NCI-H2107 treated with DMSO at 0.1 percent for 48 hours (cell line): ENCODE measurements around the gene MYO5B.

Source experiments
- DNase-seq: peaks from one replicate; lab custom pipeline; 2025; ENCODE audit not compliant: unreplicated experiment; lab: John Stamatoyannopoulos, UW

Gene MYO5B

DNA sequence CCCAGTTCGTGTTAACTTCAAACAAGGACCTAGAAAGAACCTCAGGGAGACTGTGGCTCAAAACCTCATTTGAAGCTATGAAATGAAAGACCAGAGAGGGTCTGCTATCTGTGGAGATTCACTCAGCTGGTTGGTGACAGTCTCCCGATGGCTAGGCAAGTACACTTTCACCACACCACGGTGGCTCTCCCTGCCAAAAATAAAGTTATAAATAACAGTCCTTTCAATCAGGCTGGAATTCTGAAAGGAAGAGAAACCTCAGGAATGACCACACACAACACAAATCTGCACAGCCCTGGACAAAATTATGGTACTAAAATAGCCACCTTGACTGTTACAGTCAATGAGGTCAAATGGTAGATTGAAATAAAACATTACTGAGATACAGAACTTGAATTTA lies 221.4 kb downstream of the MYO5B start:
- no peak for DNase-seq

DNA sequence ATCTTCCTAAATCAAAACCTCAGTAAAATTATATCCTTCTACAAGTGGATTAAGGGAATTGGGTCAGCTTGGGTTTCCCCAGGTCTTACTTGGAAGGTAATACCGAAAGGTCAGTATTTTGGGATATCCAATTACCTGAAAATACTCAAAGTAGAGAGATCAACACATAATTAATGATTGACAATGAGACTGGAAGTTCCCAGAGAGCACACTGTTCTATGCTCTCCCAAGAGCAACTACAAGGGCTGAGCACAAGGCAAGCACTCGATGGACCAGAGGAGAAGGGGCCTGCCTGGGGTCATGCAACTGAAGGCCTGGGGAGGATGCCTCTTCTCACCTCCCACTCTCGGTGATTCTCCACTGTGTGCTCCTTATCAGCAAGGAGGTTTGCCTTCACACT lies 222.4 kb downstream of the MYO5B start:
- DNase-seq: no peak

DNA sequence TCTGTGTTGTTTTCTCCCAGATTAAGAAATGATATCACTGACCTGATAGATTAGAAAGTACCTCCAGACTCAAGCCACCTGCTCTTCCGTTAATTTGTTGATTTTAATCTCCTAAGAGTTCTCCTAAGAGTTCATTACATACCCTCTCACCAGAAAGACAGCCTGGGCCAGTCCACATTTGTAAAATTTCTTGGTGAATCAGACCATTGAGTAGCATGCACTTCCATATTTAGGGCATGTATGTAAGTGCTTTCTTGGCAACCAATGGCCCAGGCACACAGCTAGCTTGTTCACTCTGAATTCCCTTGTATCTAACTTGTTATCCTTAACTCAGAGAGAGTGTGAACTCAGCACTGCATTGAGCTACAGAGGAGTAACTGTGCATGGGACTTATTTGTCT lies 223.5 kb downstream of the MYO5B start:
- no peak for DNase-seq

GRCh38 chr18:49970319-49970718 lies 224.6 kb downstream of the MYO5B start:
- DNase-seq: no peak

GRCh38 chr18:49968644-49969309 lies 226.2 kb downstream of the MYO5B start:
- DNase-seq: no peak

DNA sequence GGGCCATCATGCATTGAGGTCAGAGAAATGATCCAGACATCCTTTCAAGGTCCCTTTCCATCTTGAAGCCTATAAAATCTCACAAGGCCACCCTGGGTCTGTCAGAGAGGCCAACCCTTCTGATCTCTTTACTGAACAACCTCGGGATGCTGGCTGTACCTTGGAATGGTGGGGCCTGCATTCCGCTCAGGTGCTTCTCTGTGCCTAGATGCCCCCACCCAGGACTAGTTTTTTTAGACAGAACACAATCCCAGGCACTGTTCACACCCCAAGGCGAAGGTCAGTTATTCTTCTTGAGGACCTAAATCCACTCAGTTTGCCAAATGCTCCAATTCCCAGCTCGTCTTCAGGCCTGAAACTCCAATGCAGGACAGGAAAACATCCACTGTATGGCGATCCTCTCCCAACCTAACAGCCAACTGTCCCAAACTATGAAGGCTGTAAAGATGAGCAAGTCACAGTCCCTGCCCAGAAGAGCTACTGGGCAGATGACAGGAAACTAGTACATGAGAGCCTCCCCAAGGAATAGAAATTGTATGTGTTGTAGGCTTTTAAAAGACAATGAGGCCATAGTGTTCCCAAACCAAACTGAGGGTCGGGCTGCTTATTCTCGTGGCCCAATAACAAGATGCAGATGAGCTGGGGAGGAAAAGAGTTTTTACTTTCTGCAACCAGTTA lies 227.2 kb downstream of the MYO5B start:
- no peak for DNase-seq

DNA sequence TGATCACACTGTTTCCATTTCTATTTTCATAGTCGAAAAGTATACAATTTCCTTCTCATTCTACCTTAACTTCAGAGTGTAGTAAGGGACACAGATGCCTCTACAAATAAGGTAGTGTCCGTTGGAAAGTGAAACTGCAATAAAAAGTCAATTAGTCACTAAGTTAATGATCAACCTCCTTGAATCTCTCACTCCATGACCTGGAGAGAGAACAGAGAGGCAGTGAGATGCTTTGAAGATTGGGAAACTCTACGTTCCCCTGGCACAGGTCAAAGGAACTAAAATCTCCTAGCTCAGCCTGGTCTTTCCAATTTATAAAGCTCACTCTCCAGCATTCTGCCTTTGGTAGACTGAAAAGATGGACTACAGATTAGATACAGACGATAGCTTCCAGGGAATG lies 227.8 kb downstream of the MYO5B start:
- DNase-seq: no peak

GRCh38 chr18:49966090-49966489 lies 228.9 kb downstream of the MYO5B start:
- no peak for DNase-seq

DNA sequence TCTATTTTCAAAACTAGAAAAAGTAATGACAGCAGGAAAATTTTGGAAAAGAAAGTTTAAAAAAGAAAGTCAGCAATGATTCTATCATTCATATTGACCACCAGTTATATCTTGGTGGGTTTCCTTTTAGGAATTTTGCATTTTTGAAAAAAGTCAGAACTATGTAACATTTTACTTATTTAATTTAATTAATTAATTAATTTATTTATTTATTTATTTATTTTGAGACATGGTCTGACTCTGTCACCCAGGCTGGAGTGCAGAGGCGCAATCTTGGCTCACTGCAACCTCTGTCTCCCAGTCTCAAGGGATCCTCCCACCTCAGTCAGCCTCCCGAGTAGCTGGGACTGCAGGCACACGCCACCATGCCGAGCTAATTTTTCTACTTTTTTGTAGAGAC lies 231.7 kb downstream of the MYO5B start:
- DNase-seq: no peak

DNA sequence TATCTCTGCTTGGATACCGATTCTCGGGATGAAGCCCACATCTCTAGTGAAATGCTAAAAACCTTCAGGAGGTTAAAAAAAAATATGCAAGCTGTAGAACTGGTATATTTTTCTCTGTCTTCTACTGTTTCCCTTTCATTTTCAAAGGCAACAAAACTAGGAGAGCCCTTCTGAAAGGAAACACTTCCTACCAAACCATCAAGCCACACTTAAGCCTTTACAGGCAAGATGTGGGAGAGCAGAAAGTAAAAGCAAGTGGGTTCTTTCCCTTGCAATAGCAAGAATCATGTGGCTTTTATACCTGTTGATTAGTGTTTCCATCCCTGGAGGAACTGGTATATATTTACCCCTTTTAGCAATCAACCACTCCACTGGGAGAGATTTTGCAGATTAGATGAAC lies 233.7 kb downstream of the MYO5B start:
- no peak for DNase-seq

GRCh38 chr18:49960376-49960775 lies 234.6 kb downstream of the MYO5B start:
- DNase-seq: no peak

DNA sequence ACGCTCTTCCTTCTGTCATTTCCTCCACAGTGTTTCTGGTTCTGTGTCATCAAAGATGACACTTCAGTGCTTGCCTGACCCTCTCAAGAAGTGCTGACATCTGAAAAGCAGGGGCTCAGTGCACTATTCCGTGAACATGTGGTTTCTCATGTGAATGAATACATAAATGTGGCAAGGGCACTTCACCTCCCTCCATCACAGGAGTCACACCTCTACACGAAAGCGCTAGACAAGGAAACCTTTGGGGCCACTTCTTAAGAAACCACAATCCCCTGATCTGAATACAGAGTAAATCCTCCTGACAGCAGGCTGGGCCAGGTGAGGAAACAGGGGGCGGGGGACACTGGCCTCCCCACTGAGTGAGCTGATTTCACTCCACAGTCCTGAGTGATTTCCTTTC lies 235.8 kb downstream of the MYO5B start:
- no peak for DNase-seq

GRCh38 chr18:49955263-49955662 lies 239.7 kb downstream of the MYO5B start:
- no peak for DNase-seq

GRCh38 chr18:49953391-49953790 lies 241.6 kb downstream of the MYO5B start:
- no peak for DNase-seq

DNA sequence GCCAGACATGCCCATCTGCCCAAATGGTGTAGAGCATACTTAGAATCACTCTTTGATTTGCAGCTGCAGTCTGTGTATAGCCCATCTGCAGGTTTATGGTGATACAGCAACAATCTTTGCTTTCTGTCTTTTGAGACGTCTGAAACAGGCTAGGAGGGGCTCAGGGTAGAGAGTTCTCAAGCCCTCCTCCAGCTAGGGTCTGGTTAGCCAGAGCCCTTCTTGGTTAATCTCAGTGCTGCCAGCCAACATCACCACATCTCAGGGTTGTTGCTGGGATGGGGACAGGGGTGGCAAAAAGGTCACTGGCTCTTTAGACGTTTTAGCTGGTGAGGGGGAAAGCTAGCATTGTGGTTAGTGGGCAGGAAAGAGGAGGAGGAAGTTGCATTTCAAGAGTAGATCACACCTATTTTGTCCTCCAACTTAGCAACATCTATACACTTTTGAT lies 245.0 kb downstream of the MYO5B start:
- no peak for DNase-seq

GRCh38 chr18:49948975-49949374 lies 246.0 kb downstream of the MYO5B start:
- DNase-seq: no peak

- DNase-seq: no peak
These were observed 250.3 kb downstream of the MYO5B start for GRCh38 chr18:49944663-49945062.

DNA sequence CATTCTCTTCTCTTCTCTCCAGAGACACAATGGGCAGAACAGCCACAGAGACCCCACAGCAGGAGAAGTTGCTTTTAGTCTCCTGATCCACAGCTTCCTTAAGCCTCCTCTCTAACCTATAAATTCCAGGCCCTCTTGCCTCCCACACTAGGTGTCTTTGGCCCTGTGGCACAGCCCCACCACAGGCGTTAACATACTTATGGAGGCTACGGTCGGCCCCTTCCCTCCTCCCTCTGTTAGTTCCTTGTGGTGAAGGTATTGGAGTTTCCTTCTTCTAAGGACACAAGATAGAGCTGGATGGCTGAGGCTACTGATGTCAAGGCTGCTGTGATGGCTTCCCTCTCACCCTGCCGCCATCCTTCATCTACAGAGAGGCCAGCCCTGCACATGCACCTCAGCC lies 258.1 kb downstream of the MYO5B start:
- no peak for DNase-seq

DNA sequence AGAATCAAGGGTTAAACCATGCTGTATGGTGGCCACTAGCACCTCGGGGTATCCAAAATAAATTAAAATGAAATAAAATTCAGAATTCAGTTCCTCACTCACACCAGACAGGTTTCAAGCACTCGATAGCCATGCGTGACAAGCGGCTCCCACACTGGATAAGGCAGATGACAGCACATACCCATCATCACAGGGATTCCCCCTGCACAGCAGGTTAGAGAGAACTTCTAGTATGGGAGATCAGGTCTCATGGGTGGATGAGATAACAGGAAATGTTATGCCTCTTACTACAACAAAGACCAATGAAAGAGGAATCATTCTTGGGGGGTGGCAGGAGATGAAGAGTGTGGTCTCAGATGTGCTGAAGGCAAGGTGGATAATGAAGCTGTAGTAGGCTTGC lies 259.7 kb downstream of the MYO5B start:
- DNase-seq: no peak

GRCh38 chr18:49934457-49934856 lies 260.5 kb downstream of the MYO5B start:
- no peak for DNase-seq

GRCh38 chr18:49933530-49934128 lies 261.3 kb downstream of the MYO5B start:
- no peak for DNase-seq

DNA sequence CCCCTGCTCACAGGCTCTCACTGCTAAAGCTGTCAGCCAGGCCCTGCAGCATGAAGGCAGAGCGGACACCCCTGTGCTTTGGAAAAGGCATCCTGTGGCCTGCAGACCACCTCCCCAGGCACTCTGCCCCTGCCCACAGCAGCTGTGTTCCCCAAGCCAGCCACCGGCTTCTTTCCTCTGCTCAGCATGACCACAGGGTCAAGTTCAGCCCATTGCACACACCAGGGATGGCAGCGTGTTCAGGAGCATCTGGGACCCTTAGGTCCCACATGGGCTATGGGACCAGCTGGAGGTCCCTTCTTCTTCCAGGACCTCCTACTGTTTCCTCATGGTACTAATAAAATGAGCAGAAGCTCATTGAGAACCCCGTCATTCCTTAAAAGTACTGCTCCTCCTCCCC lies 263.2 kb downstream of the MYO5B start:
- DNase-seq: no peak

DNA sequence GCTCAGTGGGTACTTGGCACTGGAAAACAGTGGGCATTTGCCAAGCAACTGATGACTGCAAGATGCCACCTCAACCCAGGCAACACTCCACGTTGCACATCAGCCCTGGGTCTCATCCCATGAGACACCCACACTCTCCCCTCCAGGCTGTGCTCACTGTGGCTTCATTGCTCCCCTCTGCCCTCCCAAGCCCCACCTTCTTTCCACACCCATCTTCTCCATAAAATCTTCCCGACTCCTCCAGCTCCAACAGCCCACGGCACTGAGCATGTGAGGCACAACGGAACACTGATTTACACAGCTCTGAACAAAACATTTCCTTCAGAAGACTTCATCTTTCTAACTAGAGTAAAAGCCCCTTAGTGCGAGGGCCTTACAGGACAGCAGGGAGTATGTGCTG lies 263.8 kb downstream of the MYO5B start:
- no peak for DNase-seq
